Upper lobe of right lung (tissue), 1 donor: ENCODE measurements around the gene APOC4. TPM values are rescaled to one million over a fixed set of nuclear protein-coding genes. Genes with fewer than 3 reads are reported as not detected.
"Not testable (repeated sequence)": the region's sequence is repeated elsewhere in the genome, so short reads cannot be mapped to it uniquely, and the experiment has no call there.

Experiments
- ATAC-seq: fragments of 200-7000 bp; cut with Tn5 transposase; one replicate; pipeline ENCODE4 v1.9.1; 2020; ENCODE audit warnings: mild to moderate bottlenecking, moderate library complexity
- DNase-seq: peaks from one replicate; pipeline ENCODE4 v3.0.0-alpha.2; 2020
- H3K27ac ChIP-seq: fragments of 200-600 bp; one replicate; pipeline ENCODE4 v1.8.0; 2022
- H3K27me3 ChIP-seq: fragments of 200-600 bp; one replicate; pipeline ENCODE4 v1.8.0; 2022; ENCODE audit warnings: mild to moderate bottlenecking
- H3K36me3 ChIP-seq: fragments of 200-600 bp; one replicate; pipeline ENCODE4 v1.8.0; 2022
- H3K4me1 ChIP-seq: fragments of 200-600 bp; one replicate; pipeline ENCODE4 v1.8.0; 2022
- H3K4me3 ChIP-seq: fragments of 200-600 bp; one replicate; pipeline ENCODE4 v1.8.0; 2022; ENCODE audit warnings: mild to moderate bottlenecking
- H3K9me3 ChIP-seq: fragments of 200-600 bp; one replicate; pipeline ENCODE4 v1.8.0; 2022
- CTCF ChIP-seq: fragments of 200-600 bp; IDR thresholded peaks from one replicate; pipeline ENCODE4 v1.8.0; 2022; ENCODE audit warnings: antibody characterized with exemption
- intact Hi-C: fragments of 100-400 bp; cut with DNase I; formaldehyde crosslinking; loops from one replicate; pipeline ENCODE4 v1.11.0; 2022
- total RNA-seq: library from RNA; stranded (reverse); fragmentation: NEBNext Ultra II Directional; extraction: Animal tissue kit (Norgen Biotek cat#: 25700); gene quantifications from one replicate; pipeline ENCODE4 v1.2.1, GENCODE V29; 2021
- donor health status: DM: no; HTN: yes; CAD: no; lungs with severe emphysema.

Gene APOC4
- total RNA-seq, 1 donor from 2014 or later: not detected

- intact Hi-C loops: no loop called here
- TF ChIP-seq CTCF: no peak
- Histone ChIP-seq H3K4me1 (peaks cover 24% of the 10 kb centered on the region), H3K4me3 (no peak overlapping the region), H3K9me3 (no peaks in the 10 kb centered on the region), H3K27me3 (no peaks in the 10 kb centered on the region), H3K36me3 (no peaks in the 10 kb centered on the region), H3K27ac (peak overlapping the region; percentile 17)
- no peak for DNase-seq
- peak; percentile 9 for ATAC-seq
Observed at GRCh38 chr19:44924243-44924725, 17.8 kb upstream of the APOC4 start.

- no peak overlapping the region for H3K4me3 ChIP-seq
- H3K4me1 ChIP-seq: peaks cover 24% of the 10 kb centered on the region
- no peaks in the 10 kb centered on the region for H3K9me3 ChIP-seq
- DNase-seq: peak; percentile 88
- ATAC-seq: peak; percentile 82
- peak overlapping the region; percentile 40 for H3K27ac ChIP-seq
- no peaks in the 10 kb centered on the region for H3K27me3 ChIP-seq
- H3K36me3 ChIP-seq: no peaks in the 10 kb centered on the region
- intact Hi-C loops: no loop called here
- TF ChIP-seq CTCF: no peak
Observed at GRCh38 chr19:44925114-44925891, 16.7 kb upstream of the APOC4 start.

- Histone ChIP-seq H3K27ac (peak overlapping the region; percentile 14), H3K4me1 (peaks cover 24% of the 10 kb centered on the region)
- H3K4me3 ChIP-seq, H3K27me3 ChIP-seq, DNase-seq, H3K9me3 ChIP-seq, H3K36me3 ChIP-seq, intact Hi-C loops: not testable (repeated sequence)
- ATAC-seq: peak; percentile 5
Observed at GRCh38 chr19:44926245-44927077, 15.6 kb upstream of the APOC4 start.

- peak overlapping the region; percentile 44 for H3K27ac ChIP-seq
- DNase-seq (no peak), ATAC-seq (no peak)
- H3K27me3 ChIP-seq: no peaks in the 10 kb centered on the region
- peaks cover 24% of the 10 kb centered on the region for H3K4me1 ChIP-seq
- H3K4me3 ChIP-seq: no peak overlapping the region
- intact Hi-C loops: no loop called here
- H3K9me3 ChIP-seq: no peaks in the 10 kb centered on the region
- TF ChIP-seq CTCF: no peak
- H3K36me3 ChIP-seq: no peaks in the 10 kb centered on the region
Observed at GRCh38 chr19:44927746-44928145, 14.3 kb upstream of the APOC4 start.

GRCh38 chr19:44930088-44930487, 11.9 kb upstream of the APOC4 start:
- Histone ChIP-seq H3K36me3 (no peaks in the 10 kb centered on the region), H3K9me3 (no peaks in the 10 kb centered on the region), H3K4me1 (peaks cover 20% of the 10 kb centered on the region), H3K27ac (no peak overlapping the region), H3K27me3 (no peaks in the 10 kb centered on the region), H3K4me3 (no peak overlapping the region)
- DNase-seq: no peak
- intact Hi-C loops: no loop called here
- no peak for TF ChIP-seq CTCF
- ATAC-seq: no peak

- no peak for ATAC-seq
- no peaks in the 10 kb centered on the region for H3K9me3 ChIP-seq
Observed at GRCh38 chr19:44931541-44931940, 10.5 kb upstream of the APOC4 start.

More at GRCh38 chr19:44931541-44931940, 10.5 kb upstream of the APOC4 start:
- DNase-seq: no peak
- Histone ChIP-seq H3K4me1 (peaks cover 11% of the 10 kb centered on the region), H3K36me3 (no peaks in the 10 kb centered on the region), H3K27ac (no peak overlapping the region), H3K27me3 (no peaks in the 10 kb centered on the region), H3K4me3 (no peak overlapping the region)
- TF ChIP-seq CTCF: no peak
- intact Hi-C loops: no loop called here
